GM12891 (cell line): ENCODE data around the gene ICAM3.

Source experiments
- PAX5 ChIP-seq: IDR thresholded peaks from 2 replicates; pipeline ENCODE4 v1.6.1; 2011; ENCODE audit warnings: low read length, moderate library complexity, mild to moderate bottlenecking; ENCODE audit not compliant: insufficient read depth, severe bottlenecking
- POLR2A ChIP-seq: IDR thresholded peaks from 2 replicates; pipeline ENCODE4 v1.6.1; 2011; ENCODE audit warnings: low read depth, low read length, control low read depth
- POLR2AphosphoS5 ChIP-seq: IDR thresholded peaks from 2 replicates; pipeline ENCODE4 v1.6.1; 2011; ENCODE audit warnings: low read depth, low read length, control low read depth
- POU2F2 ChIP-seq: IDR thresholded peaks from 2 replicates; pipeline ENCODE4 v1.6.1; 2011; ENCODE audit warnings: low read depth, mild to moderate bottlenecking, control low read depth, low read length, moderate library complexity
- SPI1 ChIP-seq: IDR thresholded peaks from 2 replicates; pipeline ENCODE4 v1.6.1; 2011; ENCODE audit warnings: low read depth, low read length, control low read depth
- TAF1 ChIP-seq: IDR thresholded peaks from 2 replicates; pipeline ENCODE4 v1.6.1; 2011; ENCODE audit warnings: low read depth, low read length, control low read depth

- no peak for TF ChIP-seq TAF1
- no peak for TF ChIP-seq POLR2A
- TF ChIP-seq POLR2AphosphoS5: no peak
- no peak for TF ChIP-seq POU2F2
- no peak for TF ChIP-seq SPI1
- TF ChIP-seq PAX5: no peak
Observed at GRCh38 chr19:10379880-10380312, 40.5 kb upstream of the ICAM3 start.
